GM21447 (cell line): ENCODE results near the gene C10orf88.
"Not testable (repeated sequence)": the region's sequence is repeated elsewhere in the genome, so short reads cannot be mapped to it uniquely, and the experiment has no call there.

Source experiments
- ATAC-seq: cut with Tn5 transposase; IDR thresholded peaks from one replicate; pipeline ENCODE4 v1.9.1; 2021; ENCODE audit not compliant: unreplicated experiment

The C10orf88 gene

DNA sequence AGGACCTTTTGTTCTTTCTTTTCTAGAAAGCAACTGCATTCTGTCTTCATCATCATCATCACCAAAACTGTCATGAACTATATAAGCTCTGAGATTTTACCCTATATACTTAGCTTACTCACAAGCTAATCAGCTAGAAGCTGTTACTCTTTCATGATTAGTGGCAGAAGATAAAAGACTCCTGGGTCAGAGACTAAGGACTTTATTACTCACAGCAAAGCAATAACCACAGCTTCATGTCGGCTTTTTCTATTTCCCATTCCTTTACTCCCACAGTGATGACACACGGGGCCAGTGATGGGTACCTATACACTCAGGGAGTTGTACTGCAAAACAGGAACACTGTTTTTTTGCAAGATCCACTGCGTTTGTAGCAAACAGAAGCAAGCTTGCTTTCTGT is 8.4 kb upstream of the C10orf88 start:
- no peak for ATAC-seq

DNA sequence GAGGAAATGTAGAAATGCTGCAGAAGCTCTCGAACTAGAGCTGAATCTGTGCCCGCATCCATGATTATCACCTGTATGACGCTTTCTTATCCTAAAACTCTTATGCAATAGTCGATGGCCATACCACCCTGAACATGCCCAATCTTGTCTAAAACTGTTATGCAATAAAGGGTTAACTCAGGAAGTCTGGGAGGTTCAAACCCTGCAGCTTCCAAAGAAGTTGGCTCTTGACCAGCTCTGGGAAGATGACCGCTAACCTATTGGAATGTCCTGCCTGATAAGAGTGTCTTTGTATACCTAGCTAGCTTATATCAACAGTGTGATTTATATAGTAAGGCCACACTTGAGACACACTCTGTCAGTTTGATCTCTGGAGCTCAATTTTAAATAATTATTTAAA is 3.4 kb upstream of the C10orf88 start:
- no peak for ATAC-seq

DNA sequence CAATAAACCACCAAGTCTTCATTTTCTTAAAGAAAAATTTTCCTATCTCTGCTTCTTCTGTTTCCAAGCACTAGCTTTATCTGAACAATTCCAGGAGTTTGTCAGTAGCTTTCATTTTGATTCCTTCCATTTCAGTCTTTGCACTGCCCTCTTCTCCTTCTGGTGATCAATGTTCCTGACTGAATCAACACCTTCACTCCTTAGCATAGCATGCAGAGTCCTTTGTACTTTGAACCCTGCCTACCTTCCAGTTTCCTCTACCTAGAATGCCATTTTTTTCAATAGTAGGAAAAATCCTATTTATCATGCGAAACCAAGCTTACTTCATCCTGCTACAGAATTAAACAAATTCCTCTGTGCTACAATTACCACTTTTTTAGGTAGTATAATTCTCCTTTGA is 1.9 kb upstream of the C10orf88 start:
- no peak for ATAC-seq

DNA sequence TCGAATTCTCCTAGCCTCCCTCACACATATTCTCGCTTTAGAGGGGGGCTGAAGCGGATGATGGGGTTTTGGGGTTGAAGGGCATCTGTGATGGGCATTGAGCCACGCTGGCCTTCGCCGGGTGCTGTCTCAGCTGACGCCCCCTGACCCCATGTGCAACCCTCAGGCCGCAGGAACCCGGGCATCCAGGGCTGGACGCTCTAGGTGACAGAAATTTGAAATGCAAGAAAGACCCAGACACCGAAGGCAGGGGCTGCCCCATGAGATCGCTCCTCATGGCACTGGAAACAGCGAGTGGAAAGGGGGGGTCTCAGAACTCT is 664 bp upstream of the C10orf88 start:
- no peak for ATAC-seq

DNA sequence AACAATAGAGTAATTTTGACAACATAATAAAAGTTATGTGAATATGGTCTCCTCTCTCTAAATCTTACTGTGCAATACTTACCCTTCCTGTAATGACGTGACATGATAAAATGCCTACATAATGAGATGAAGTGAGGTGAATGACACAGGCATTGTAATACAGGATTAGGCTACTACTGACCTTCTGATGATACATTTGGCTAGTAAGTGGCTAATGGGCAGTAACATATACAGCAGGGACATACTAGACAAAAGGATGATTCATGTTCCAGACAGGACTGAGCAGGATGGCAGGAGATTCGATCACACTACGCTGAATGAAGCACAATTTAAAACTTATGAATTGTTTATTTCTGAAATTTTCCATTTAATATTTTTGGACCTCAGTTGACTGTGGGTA is 4.7 kb downstream of the C10orf88 start:
- ATAC-seq: no peak

DNA sequence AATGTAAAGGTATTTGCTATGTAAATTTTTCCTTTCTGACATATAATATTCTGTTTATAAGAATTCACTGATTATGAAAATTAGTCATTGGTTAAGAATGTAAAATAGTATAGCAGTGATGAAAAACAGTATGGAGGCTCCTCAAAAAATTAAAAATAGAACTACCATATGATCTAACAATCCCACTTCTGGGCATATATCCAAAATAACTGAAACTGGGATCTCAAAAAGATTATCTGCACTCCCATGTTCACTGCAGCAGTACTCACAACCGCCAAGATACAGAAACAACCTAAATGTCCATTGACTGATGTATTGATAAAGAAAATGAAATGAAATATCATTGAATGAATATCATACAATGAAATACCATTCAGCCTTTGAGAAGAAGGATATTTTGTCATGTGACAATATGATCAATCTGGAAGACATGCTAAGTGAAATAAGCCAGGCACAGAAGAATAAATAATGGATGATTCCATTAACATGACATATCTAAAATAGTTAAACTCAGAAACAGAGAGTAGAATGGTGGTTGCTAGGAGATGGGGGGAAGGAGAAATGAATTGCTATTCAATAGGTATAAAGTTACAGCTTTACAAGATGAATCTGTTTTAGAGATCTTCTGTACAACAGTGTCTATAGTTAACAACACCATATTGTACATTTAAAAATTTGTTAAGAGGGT is 14.0 kb downstream of the C10orf88 start:
- ATAC-seq: no peak

DNA sequence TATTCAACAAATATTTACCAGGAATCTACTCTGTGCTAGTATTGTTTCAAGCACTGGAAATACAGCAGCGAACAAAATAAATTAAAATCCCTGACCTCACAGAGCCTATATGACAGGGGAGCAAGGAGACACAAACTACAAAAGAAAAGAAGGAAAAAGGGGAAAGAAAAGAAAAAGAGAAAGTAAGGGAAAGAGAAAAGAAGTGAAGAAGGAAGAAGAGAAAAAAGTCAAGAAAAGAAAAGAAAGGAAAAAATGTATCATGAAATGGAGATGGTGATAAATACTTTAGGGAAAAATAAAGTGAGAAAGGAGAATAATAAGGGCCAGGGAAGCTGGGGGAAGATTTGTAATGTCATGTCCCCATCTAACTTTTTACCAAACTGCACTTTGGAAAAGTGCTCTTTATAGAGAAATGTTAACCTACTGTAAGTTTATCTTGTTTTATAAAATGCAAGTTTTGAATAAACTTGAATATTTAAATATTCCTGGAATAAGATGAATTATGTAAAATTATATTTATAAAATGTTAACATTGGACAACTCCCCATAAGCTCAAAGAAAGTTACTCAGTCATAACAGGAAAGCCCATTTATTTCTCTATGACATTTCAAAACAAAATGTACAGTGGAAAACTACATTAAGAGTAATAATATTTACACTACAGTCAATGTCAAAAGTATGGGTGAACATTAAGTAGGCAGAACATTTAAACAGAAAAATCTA is 14.7 kb downstream of the C10orf88 start:
- ATAC-seq: no peak

DNA sequence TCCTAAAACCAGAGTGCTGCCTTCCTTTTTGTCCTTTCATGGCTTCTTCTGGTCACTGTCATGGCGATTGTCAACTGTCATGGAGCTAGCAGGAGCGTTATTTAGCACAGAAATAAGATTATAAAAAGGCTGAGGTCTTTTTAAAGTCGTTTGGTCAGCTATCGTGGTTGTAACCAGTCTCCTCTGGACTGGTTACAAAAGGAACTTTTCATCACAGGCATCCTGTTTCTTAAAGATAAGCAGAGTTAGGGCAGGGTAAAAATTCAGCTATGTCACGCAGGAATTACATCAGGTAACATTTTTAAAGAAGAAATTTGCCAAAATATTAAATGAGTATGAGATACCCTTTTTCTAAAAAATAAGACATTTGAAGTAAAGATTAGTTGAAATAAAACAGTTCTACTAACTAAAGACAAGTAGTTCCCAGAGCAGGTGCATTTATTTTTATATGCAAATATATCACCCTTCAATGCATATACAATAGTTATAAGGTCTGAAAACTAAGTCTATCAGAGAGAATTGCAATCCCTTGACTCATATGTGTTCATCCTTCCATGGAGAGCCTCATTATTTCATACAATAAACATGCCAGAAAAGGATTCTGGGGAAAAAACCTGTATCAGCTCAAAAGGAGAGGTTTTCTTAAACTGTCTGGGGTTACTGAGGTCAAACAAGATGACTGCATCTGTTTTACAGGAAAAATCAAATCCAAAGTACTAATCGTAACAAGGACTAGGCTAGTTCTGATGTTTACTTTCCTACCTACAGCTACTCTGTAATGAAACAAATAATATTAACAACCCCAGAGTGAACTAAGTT is 22.7 kb downstream of the C10orf88 start:
- no peak for ATAC-seq

DNA sequence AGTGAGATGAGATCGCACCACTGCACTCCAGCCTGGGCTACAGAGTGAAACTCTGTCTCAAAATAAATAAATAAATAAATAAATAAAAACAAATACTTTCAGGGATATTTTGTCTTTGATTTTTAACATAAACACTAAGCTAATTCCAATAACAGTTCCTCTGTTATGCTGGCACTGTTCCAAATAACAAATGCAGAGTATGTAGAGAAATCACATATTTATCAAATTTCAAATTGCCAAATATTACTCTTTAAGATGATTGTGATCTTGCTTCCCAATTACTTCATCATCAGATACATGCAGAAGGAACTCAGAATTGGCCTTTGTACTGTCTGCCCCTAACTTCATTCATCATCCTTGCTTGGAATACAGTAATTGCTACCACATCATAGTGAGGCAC is 23.9 kb downstream of the C10orf88 start:
- no peak for ATAC-seq

DNA sequence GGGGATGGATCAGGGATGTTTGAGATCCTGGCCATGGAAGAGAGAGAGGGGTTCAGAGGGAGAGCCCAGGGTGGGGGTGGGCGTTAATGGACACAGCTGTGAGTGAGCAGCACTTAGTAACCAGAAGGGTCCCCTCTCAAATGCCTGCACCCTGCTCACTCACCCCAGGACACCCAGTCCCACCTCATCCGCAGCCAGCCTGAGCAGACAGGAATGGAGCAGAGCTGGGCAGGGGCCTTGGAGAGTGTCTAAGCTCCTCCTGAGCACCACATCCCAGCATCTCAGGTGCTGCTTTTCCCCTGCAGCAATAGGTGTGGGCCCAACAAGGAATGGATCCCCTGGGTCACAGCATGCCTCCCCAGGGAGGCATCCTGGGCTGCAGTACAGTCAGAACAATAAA is 38.3 kb downstream of the C10orf88 start:
- ATAC-seq: no peak

DNA sequence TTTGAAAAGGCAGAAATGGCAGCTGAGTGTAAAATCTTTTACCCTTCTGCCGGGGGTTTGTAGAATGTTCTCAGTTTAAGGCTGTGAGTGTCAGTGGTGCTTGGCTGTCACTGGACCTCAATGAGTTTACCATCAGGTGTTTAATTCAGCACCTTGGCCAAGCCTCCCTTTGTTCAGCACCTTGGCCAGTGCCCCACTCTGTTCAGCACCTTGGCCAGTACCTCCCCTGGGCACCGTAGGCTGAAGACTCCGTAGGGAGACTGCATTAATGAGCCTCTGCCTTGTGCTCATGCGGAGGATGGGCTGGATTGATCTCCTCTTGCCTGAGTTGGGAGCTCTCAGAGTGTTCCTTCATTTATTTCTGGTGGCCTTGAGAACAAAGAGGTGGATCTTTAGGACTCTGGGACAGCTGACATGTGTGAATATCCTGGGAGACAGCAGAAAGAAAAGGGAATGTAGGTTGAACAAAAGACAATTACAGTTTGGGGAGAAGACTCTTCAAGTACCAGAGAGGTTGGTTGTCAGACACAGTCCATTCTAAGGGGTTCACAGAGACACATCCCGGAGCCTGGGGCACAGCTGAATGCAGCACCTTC is 42.0 kb downstream of the C10orf88 start:
- no peak for ATAC-seq

DNA sequence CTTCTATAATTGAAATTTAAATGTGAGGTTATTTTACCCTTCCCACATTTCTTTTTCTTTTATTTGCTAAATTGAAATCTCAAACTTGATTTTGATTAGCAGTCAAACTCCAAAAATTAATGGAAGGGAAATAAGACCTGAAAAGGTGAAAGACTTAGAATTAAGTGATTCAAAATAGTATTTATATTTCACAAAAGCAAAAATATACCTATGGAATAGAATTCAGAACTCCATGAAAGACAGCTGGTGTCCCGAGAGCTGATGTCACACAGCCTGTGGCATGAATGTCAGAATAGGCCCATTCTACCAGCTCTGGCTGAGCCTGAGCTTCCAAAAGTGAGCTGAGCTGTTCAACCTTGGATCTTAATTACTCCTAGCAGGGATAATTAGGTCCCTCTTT is 43.7 kb downstream of the C10orf88 start, which contains the start of gene FAM24A:
Gene FAM24A (plus strand): TSS at position 301 of the 400 bp plus-strand sequence. CDS start 1,025 bp downstream, outside the sequence.
- ATAC-seq: no peak

DNA sequence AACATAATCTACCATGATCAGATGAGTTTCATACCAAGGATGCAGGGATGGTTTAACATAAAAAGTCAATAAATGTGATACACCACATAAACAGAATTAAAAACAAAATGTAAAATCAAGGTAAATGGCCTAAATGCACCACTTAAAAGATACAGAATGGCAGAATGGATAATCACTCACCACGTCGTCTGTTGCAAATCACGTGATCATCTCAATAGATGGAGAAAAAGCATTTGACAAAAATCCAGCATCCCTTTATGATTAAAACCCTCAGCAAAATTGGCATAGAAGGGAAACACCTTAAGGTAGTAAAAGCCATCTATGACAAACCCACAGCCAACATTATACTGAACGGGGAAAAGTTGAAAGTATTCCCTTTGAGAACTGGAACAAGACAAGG is 50.2 kb downstream of the C10orf88 start:
- not testable (repeated sequence) for ATAC-seq

DNA sequence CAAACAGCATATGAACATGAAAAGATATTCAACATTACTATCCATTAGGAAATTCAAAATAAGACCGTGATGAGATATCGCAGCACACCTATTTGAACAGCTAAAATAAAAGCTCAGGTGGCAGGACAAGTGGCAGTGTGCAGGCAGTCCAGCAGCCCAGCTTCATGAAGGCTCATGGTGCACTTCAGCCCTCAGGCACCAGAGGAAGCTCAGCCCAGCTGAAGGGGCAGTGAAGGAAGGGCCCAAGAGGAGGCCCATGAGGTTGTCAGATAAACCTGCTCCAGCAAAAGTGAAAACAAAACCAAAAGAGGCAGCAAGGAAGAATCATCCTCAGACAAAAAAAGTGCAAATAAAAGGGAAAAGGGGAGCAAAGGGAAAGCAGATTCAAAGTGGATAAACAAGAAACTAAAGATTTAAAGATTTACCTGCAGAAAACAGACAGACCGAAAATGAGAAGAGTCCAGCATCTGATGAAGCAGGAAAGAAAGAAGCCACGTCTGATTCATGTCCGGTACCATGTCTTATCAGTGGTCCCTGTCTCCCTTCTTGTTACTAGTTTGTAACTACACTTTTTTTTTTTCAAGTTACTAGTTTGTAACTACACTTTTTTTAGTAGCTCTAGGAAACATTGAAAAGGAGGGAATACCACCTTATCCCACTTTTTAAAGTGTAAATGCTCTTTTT is 59.6 kb downstream of the C10orf88 start:
- ATAC-seq: no peak

DNA sequence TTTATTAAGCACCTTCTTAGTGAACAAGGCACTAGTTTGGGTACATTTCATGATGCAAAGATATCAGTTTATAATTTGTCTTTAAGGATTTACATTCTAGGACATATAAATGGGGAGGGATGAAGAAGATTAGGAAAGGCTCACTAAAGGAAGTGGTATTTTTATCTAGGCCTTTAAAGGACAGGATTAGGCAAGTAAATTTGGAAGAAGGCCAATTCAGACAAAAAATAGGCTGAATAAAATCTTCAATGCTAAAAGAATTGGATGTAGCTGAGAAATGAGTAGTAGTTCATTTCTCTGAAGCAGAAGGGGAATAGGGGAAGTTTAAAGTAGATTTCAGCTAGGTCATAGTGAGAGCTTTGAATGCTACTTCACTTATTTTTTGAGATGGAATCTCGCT is 69.9 kb downstream of the C10orf88 start:
- ATAC-seq: no peak

DNA sequence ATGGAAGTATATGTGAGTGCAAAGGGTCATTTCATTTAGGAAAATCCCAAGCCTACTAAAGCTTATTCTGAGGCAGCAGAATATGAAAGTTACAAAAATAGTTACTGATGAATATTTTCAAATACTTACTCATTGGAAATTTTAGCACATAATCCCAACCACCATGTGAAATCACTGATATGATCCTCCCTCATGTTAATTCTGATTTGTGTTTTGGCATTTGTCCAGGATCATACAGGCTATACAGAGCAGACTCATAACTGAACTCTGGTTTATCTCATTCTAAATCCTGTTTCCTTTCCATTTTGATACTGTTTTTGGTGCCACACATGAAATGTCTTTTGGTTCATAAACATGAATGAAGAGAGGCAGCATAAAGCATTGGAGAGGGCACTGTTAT is 71.3 kb downstream of the C10orf88 start:
- no peak for ATAC-seq
